OCI-LY7 (cell line): Measurements from ENCODE around the gene PRODH. TPM values are rescaled to one million over a fixed set of nuclear protein-coding genes. Genes with fewer than 3 reads are reported as not detected.
"Not testable (repeated sequence)": the region's sequence is repeated elsewhere in the genome, so short reads cannot be mapped to it uniquely, and the experiment has no call there.

Source experiments
- BruUV-seq: library from RNA; stranded (reverse); fragments of 400-500 nt; replicated peaks from 2 replicates; lab custom pipeline; 2021; lab: Mats Ljungman, UMichigan
- CTCF ChIA-PET: fragments of 300-600 bp; sonication (Branson Sonifier 250); formaldehyde crosslinking; loops from one replicate; lab custom pipeline; 2022; ENCODE audit warnings: antibody characterized with exemption; ENCODE audit not compliant: unreplicated experiment; lab: Charles Lee
- POLR2A ChIA-PET: fragments of 300-600 bp; sonication (Branson Sonifier 250); formaldehyde crosslinking; loops from one replicate; lab custom pipeline; 2022; ENCODE audit warnings: antibody characterized with exemption; lab: Charles Lee
- DNase-seq: peaks from one replicate; pipeline ENCODE4 v3.0.0-alpha.2; 2015; ENCODE audit warnings: low spot score
- H2AFZ ChIP-seq: fragments of 200-600 bp; sonication (generic), shearing (Covaris generic); 2 replicates; pipeline ENCODE4 v1.6.1; 2014; ENCODE audit warnings: mild to moderate bottlenecking, antibody characterized with exemption, low read length, moderate library complexity
- H3K27ac ChIP-seq: fragments of 200-600 bp; sonication (generic); 2 replicates; pipeline ENCODE4 v1.5.1; 2014; ENCODE audit warnings: mixed run types, low read depth, mild to moderate bottlenecking, moderate library complexity, low read length, inconsistent platforms; ENCODE audit not compliant: poor library complexity, severe bottlenecking
- H3K36me3 ChIP-seq: fragments of 200-600 bp; sonication (generic); 2 replicates; pipeline ENCODE4 v1.6.1; 2014; ENCODE audit warnings: mild to moderate bottlenecking, antibody characterized with exemption, low read length, moderate library complexity, mixed read lengths; ENCODE audit not compliant: insufficient read depth
- H3K4me1 ChIP-seq: fragments of 200-600 bp; sonication (generic); 2 replicates; pipeline ENCODE4 v1.5.1; 2014; ENCODE audit warnings: mild to moderate bottlenecking, low read length; ENCODE audit not compliant: insufficient read depth, poor library complexity, severe bottlenecking
- H3K4me2 ChIP-seq: fragments of 200-600 bp; sonication (generic); 2 replicates; pipeline ENCODE4 v1.6.1; 2014; ENCODE audit warnings: mild to moderate bottlenecking, low read length
- H3K4me3 ChIP-seq: fragments of 200-600 bp; sonication (generic); 2 replicates; pipeline ENCODE4 v1.5.1; 2014; ENCODE audit warnings: mild to moderate bottlenecking, low read depth, low read length; ENCODE audit not compliant: poor library complexity, severe bottlenecking
- H3K79me2 ChIP-seq: fragments of 200-600 bp; sonication (generic); 2 replicates; pipeline ENCODE4 v1.6.1; 2016; ENCODE audit warnings: low read depth, mild to moderate bottlenecking, low read length, moderate library complexity, mixed read lengths; ENCODE audit not compliant: insufficient read depth
- H3K9me2 ChIP-seq: fragments of 200-600 bp; sonication (generic); 2 replicates; pipeline ENCODE4 v1.6.1; 2016; ENCODE audit warnings: mild to moderate bottlenecking, low read length, mixed read lengths; ENCODE audit not compliant: insufficient read depth
- H3K9me3 ChIP-seq: fragments of 200-600 bp; sonication (generic); 2 replicates; pipeline ENCODE4 v1.6.1; 2014; ENCODE audit warnings: mild to moderate bottlenecking, mixed run types, low read length, mixed read lengths
- H4K20me1 ChIP-seq: fragments of 200-600 bp; sonication (generic); 2 replicates; pipeline ENCODE4 v1.6.1; 2014; ENCODE audit warnings: mild to moderate bottlenecking, antibody characterized with exemption, low read length, moderate library complexity, mixed read lengths; ENCODE audit not compliant: insufficient read depth
- intact Hi-C: fragments of 100-400 bp; cut with micrococcal nuclease; formaldehyde crosslinking; loops from one replicate; pipeline ENCODE4 v1.10.0; 2022; ENCODE audit not compliant: unreplicated experiment
- total RNA-seq, 2 experiments: library from RNA; depleted of rRNA in 1 of 2; stranded (reverse); fragments of >200 nt in 1 of 2; shearing (Covaris generic) in 1 of 2; gene quantifications; 2 replicates each; pipeline ENCODE4 v1.2.3, GENCODE V29; 2014 to 2022

The PRODH gene
- total RNA-seq, 2 experiments from 2014 or later: not detected

GRCh38 chr22:18959266-18959665, 23.2 kb upstream of the PRODH start:
- DNase-seq, H2AFZ ChIP-seq, H3K79me2 ChIP-seq, H4K20me1 ChIP-seq, H3K9me3 ChIP-seq, BruUV-seq, H3K4me3 ChIP-seq, POLR2A ChIA-PET, H3K9me2 ChIP-seq, H3K27ac ChIP-seq, H3K4me1 ChIP-seq, H3K36me3 ChIP-seq, H3K4me2 ChIP-seq, CTCF ChIA-PET, intact Hi-C loops: not testable (repeated sequence)

GRCh38 chr22:18958738-18959137, 22.6 kb upstream of the PRODH start:
- H3K27ac ChIP-seq, H3K4me1 ChIP-seq, H3K4me3 ChIP-seq, H2AFZ ChIP-seq, CTCF ChIA-PET, DNase-seq, H3K36me3 ChIP-seq, H3K4me2 ChIP-seq, H4K20me1 ChIP-seq, POLR2A ChIA-PET, intact Hi-C loops, H3K9me3 ChIP-seq, H3K9me2 ChIP-seq, BruUV-seq, H3K79me2 ChIP-seq: not testable (repeated sequence)

GRCh38 chr22:18958321-18958705, 22.2 kb upstream of the PRODH start:
- H3K36me3 ChIP-seq, H3K4me1 ChIP-seq, H3K9me2 ChIP-seq, BruUV-seq, intact Hi-C loops, H2AFZ ChIP-seq, POLR2A ChIA-PET, DNase-seq, CTCF ChIA-PET, H3K4me3 ChIP-seq, H4K20me1 ChIP-seq, H3K9me3 ChIP-seq, H3K79me2 ChIP-seq, H3K4me2 ChIP-seq, H3K27ac ChIP-seq: not testable (repeated sequence)

GRCh38 chr22:18957621-18958320, 21.7 kb upstream of the PRODH start:
- H2AFZ ChIP-seq, H3K9me2 ChIP-seq, CTCF ChIA-PET, H3K4me2 ChIP-seq, H3K4me3 ChIP-seq, H4K20me1 ChIP-seq, BruUV-seq, DNase-seq, intact Hi-C loops, H3K4me1 ChIP-seq, H3K36me3 ChIP-seq, POLR2A ChIA-PET, H3K27ac ChIP-seq, H3K79me2 ChIP-seq, H3K9me3 ChIP-seq: not testable (repeated sequence)

- H3K4me1 ChIP-seq, H3K79me2 ChIP-seq, BruUV-seq, H2AFZ ChIP-seq, H3K4me3 ChIP-seq, H3K9me2 ChIP-seq, DNase-seq, H3K9me3 ChIP-seq, POLR2A ChIA-PET, intact Hi-C loops, H3K4me2 ChIP-seq, H3K36me3 ChIP-seq, H3K27ac ChIP-seq, H4K20me1 ChIP-seq: not testable (repeated sequence)
- CTCF ChIA-PET: interaction anchor here (0.6 kb wide), 1 partner anchor 221 kb away, joined by 12 read pairs; the partner anchor contains the start of gene SLC25A1
Observed at GRCh38 chr22:18956956-18957355, 20.9 kb upstream of the PRODH start.

- H4K20me1 ChIP-seq, intact Hi-C loops, H3K4me2 ChIP-seq, H3K4me1 ChIP-seq, H3K9me3 ChIP-seq, H3K4me3 ChIP-seq, H3K9me2 ChIP-seq, DNase-seq, H3K79me2 ChIP-seq, POLR2A ChIA-PET, H2AFZ ChIP-seq, BruUV-seq, H3K36me3 ChIP-seq, H3K27ac ChIP-seq: not testable (repeated sequence)
- CTCF ChIA-PET: interaction anchor here (0.6 kb wide), 1 partner anchor 222 kb away, joined by 12 read pairs; the partner anchor contains the start of gene SLC25A1
Observed at GRCh38 chr22:18956121-18956895, 20.2 kb upstream of the PRODH start.
